Measurements from ENCODE around the gene ALPK1.
"Not testable (repeated sequence)": the region's sequence is repeated elsewhere in the genome, so short reads cannot be mapped to it uniquely, and the experiment has no call there.

The ALPK1 gene

GRCh38 chr4:112302320-112303274 is 5.4 kb downstream of the ALPK1 start:
- no peak for TF ChIP-seq SUZ12 (IDR thresholded peaks at IDR 0.05; ENCODE audit: extremely low read depth, insufficient read depth, insufficient read length)
- TF ChIP-seq YY1 (IDR thresholded peaks at IDR 0.05; ENCODE audit: insufficient read depth, insufficient read length), result no peak
- TF ChIP-seq ZNF274 (IDR thresholded peaks at IDR 0.05; ENCODE audit: low read depth, low read length), result no peak
- Histone ChIP-seq H3K9me3 (ENCODE audit: insufficient read depth, low read length) (no peaks in the 10 kb centered on the region), H3K4me1 (ENCODE audit: insufficient read depth, insufficient read length) (no peaks in the 10 kb centered on the region), H3K4me3 (ENCODE audit: insufficient read length, low read depth) (no peak overlapping the region), H3K36me3 (ENCODE audit: insufficient read depth, insufficient read length, low read length) (no peaks in the 10 kb centered on the region), H3K9ac (ENCODE audit: insufficient read length, low read depth) (no peak overlapping the region), H3K27me3 (ENCODE audit: insufficient read depth, insufficient read length) (no peaks in the 10 kb centered on the region)
- no peak for DNase-seq (ENCODE audit: low read depth, low spot score)

GRCh38 chr4:112305477-112305876 is 8.3 kb downstream of the ALPK1 start:
- H3K27me3 ChIP-seq (ENCODE audit: insufficient read depth, insufficient read length); H3K9ac ChIP-seq (ENCODE audit: insufficient read length, low read depth); H3K9me3 ChIP-seq (ENCODE audit: insufficient read depth, low read length); H3K36me3 ChIP-seq (ENCODE audit: insufficient read depth, insufficient read length, low read length); H3K4me1 ChIP-seq (ENCODE audit: insufficient read depth, insufficient read length); H3K4me3 ChIP-seq (ENCODE audit: insufficient read length, low read depth); DNase-seq (ENCODE audit: low read depth, low spot score): not testable (repeated sequence)

- not testable (repeated sequence) for H3K4me1 ChIP-seq (ENCODE audit: insufficient read depth, insufficient read length); H3K9ac ChIP-seq (ENCODE audit: insufficient read length, low read depth); H3K9me3 ChIP-seq (ENCODE audit: insufficient read depth, low read length); H3K36me3 ChIP-seq (ENCODE audit: insufficient read depth, insufficient read length, low read length); H3K27me3 ChIP-seq (ENCODE audit: insufficient read depth, insufficient read length); H3K4me3 ChIP-seq (ENCODE audit: insufficient read length, low read depth)
- DNase-seq (ENCODE audit: low read depth, low spot score), result peak; percentile 39
Measured at GRCh38 chr4:112309263-112309791, 12.2 kb downstream of the ALPK1 start.

- no peak for TF ChIP-seq SUZ12 (IDR thresholded peaks at IDR 0.05; ENCODE audit: extremely low read depth, insufficient read depth, insufficient read length)
- TF ChIP-seq ZNF274 (IDR thresholded peaks at IDR 0.05; ENCODE audit: low read depth, low read length), result no peak
- no peak for TF ChIP-seq YY1 (IDR thresholded peaks at IDR 0.05; ENCODE audit: insufficient read depth, insufficient read length)
- Histone ChIP-seq H3K9me3 (ENCODE audit: insufficient read depth, low read length) (no peaks in the 10 kb centered on the region), H3K9ac (ENCODE audit: insufficient read length, low read depth) (no peak overlapping the region), H3K4me1 (ENCODE audit: insufficient read depth, insufficient read length) (no peaks in the 10 kb centered on the region), H3K4me3 (ENCODE audit: insufficient read length, low read depth) (no peak overlapping the region), H3K27me3 (ENCODE audit: insufficient read depth, insufficient read length) (no peaks in the 10 kb centered on the region), H3K36me3 (ENCODE audit: insufficient read depth, insufficient read length, low read length) (no peaks in the 10 kb centered on the region)
- DNase-seq (ENCODE audit: low read depth, low spot score), result no peak
Measured at GRCh38 chr4:112311516-112311915, 14.3 kb downstream of the ALPK1 start.

- H3K36me3 ChIP-seq (ENCODE audit: insufficient read depth, insufficient read length, low read length), result no peaks in the 10 kb centered on the region
- no peaks in the 10 kb centered on the region for H3K27me3 ChIP-seq (ENCODE audit: insufficient read depth, insufficient read length)
- TF ChIP-seq YY1 (IDR thresholded peaks at IDR 0.05; ENCODE audit: insufficient read depth, insufficient read length), result no peak
- no peak for TF ChIP-seq SUZ12 (IDR thresholded peaks at IDR 0.05; ENCODE audit: extremely low read depth, insufficient read depth, insufficient read length)
- no peak for TF ChIP-seq ZNF274 (IDR thresholded peaks at IDR 0.05; ENCODE audit: low read depth, low read length)
- H3K9ac ChIP-seq (ENCODE audit: insufficient read length, low read depth), result no peak overlapping the region
- no peak for DNase-seq (ENCODE audit: low read depth, low spot score)
- H3K4me1 ChIP-seq (ENCODE audit: insufficient read depth, insufficient read length), result no peaks in the 10 kb centered on the region
- no peaks in the 10 kb centered on the region for H3K9me3 ChIP-seq (ENCODE audit: insufficient read depth, low read length)
- no peak overlapping the region for H3K4me3 ChIP-seq (ENCODE audit: insufficient read length, low read depth)
Measured at GRCh38 chr4:112312610-112313239, 15.6 kb downstream of the ALPK1 start.

GRCh38 chr4:112315446-112315845 is 18.3 kb downstream of the ALPK1 start:
- no peak overlapping the region for H3K9ac ChIP-seq (ENCODE audit: insufficient read length, low read depth)
- no peaks in the 10 kb centered on the region for H3K36me3 ChIP-seq (ENCODE audit: insufficient read depth, insufficient read length, low read length)
- TF ChIP-seq SUZ12 (IDR thresholded peaks at IDR 0.05; ENCODE audit: extremely low read depth, insufficient read depth, insufficient read length), result no peak
- no peak for TF ChIP-seq YY1 (IDR thresholded peaks at IDR 0.05; ENCODE audit: insufficient read depth, insufficient read length)
- no peak for TF ChIP-seq ZNF274 (IDR thresholded peaks at IDR 0.05; ENCODE audit: low read depth, low read length)
- H3K9me3 ChIP-seq (ENCODE audit: insufficient read depth, low read length), result no peaks in the 10 kb centered on the region
- H3K4me3 ChIP-seq (ENCODE audit: insufficient read length, low read depth), result no peak overlapping the region
- no peaks in the 10 kb centered on the region for H3K4me1 ChIP-seq (ENCODE audit: insufficient read depth, insufficient read length)
- no peaks in the 10 kb centered on the region for H3K27me3 ChIP-seq (ENCODE audit: insufficient read depth, insufficient read length)
- no peak for DNase-seq (ENCODE audit: low read depth, low spot score)

- no peaks in the 10 kb centered on the region for H3K27me3 ChIP-seq (ENCODE audit: insufficient read depth, insufficient read length)
- no peaks in the 10 kb centered on the region for H3K36me3 ChIP-seq (ENCODE audit: insufficient read depth, insufficient read length, low read length)
- H3K9ac ChIP-seq (ENCODE audit: insufficient read length, low read depth), result no peak overlapping the region
- H3K4me1 ChIP-seq (ENCODE audit: insufficient read depth, insufficient read length), result no peaks in the 10 kb centered on the region
- H3K4me3 ChIP-seq (ENCODE audit: insufficient read length, low read depth), result no peak overlapping the region
- TF ChIP-seq SUZ12 (IDR thresholded peaks at IDR 0.05; ENCODE audit: extremely low read depth, insufficient read depth, insufficient read length) (no peak), YY1 (IDR thresholded peaks at IDR 0.05; ENCODE audit: insufficient read depth, insufficient read length) (no peak), ZNF274 (IDR thresholded peaks at IDR 0.05; ENCODE audit: low read depth, low read length) (no peak)
- H3K9me3 ChIP-seq (ENCODE audit: insufficient read depth, low read length), result no peaks in the 10 kb centered on the region
- DNase-seq (ENCODE audit: low read depth, low spot score), result no peak
Measured at GRCh38 chr4:112316360-112316759, 19.2 kb downstream of the ALPK1 start.

Measured in NT2/D1 (cell line).